GM19240 (cell line): ENCODE data around the gene RAB9A.
A peak's percentile ranks its signal among the peaks of the same experiment; 100 is the strongest.
"Not testable (repeated sequence)": the region's sequence is repeated elsewhere in the genome, so short reads cannot be mapped to it uniquely, and the experiment has no call there.

ENCODE experiments used
- DNase-seq: peaks from one replicate; pipeline ENCODE4 v3.0.0; 2011; ENCODE audit warnings: low spot score; ENCODE audit not compliant: insufficient read length

Gene RAB9A

DNA sequence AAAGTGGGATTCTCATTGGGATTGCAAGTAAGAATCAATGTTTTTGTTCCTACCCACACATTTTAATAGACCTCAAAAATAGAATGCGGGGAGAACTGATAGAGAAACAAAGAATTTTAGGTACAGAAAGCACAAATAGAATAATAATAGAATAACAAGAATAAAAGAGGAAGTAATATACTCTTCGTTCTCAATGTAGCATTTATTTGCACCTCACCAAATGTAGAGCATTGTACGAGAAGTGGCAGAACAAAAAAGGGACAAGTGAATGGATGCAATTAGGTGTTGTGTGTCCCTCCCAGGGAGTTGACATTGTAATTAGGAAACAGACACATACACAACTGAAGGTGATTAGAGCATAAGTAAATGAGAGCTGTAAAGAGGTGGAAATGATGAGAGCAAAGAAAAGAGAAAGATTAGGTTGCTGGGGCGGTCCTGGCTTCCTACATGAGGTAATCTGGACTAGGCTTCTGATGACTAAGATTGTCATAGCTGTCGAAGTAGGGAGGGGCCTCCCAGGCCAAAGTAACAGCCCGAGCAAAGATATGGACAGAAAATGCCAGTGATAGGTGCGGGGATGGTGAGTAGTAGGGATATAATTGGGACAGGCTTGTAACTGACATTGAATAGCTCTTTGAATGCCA, 10.4 kb downstream of the RAB9A start:
- DNase-seq = no peak

DNA sequence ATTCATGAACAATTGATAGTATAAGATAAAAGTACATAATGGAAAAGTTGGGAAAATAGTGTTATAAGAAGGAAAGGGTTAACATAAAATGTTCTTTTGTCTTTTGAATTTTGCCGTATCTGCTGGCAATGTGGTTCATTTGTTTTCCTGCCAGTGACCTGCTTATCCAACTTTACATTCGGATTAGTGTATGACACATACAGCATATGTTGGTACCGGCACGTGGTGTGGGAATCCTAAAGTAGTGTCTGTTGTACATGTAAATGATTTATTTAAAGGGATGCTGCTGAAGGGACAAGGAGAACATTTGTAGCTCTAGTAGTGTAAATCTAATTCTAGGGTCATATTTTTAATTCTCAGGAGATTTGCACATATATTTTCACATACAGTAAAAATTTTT, 11.5 kb downstream of the RAB9A start:
- no peak for DNase-seq

DNA sequence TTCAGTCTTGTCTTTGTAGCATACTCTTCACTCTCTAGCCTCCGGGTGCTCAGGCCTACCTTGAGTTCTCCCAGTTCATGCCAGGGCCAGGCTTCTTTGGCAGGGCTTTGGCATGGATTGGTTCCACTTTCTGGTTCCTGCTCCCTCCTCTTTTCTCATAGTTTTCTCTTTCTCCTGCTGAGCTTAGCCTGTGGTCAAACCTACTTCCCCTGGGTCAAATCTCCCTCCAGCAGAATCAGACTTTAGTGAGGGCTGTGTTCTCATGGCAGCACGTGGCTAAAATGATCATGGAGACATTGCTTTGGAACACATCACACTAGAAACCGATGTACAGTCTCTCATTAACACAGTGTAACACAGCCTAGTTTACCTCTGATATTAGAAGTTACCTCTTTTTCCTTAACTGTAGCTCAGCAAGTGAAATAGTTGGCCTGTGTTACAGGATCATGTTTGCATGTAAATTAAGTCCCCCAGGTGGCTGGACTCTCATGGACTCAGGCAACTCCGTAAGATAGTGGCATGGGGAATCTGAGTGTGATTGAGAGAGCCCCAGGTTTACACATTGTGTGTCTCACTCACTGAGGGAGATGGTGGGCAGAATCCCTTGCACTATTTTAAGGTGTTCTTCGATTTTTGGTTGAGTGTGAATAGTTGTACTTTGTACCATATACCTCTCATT, 13.3 kb downstream of the RAB9A start:
- DNase-seq = no peak

DNA sequence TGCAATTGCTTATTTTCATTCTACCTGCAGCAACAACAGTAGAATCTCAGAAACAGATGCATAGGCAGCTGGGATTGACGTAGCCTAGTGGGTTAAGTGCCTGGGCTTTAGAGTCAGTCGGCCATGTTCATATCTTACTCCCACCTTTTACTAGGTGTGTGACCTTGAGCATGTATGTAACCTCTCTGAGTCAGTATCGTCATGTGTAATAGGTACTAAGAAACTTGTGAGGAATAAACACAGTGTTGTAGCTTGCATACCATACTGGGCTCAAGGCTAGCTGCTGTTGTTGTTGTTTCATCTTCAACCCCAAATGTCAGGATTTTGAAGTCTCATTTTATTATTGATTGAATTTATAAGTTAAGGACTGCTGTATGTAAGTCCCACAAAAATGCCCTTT, 14.2 kb downstream of the RAB9A start:
- DNase-seq = no peak

DNA sequence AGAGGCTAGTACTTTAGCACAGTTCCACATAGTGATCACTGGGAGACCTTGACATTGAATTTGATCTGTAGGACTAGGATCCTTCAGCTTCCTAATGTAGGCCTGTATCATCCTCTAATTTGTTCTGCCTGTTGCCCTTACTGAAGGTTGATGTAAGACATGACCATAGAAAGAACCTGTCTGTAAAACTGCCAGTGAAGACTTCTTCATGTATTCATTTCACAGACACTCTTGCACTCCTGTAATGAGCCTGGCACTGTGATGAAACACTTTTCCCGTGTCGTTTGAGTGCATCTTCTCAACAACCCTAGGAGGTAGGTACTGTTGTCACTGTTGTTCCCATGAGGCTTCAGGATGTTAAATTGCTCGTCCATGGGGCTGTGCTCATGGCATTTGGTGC, 14.7 kb downstream of the RAB9A start:
- no peak for DNase-seq

DNA sequence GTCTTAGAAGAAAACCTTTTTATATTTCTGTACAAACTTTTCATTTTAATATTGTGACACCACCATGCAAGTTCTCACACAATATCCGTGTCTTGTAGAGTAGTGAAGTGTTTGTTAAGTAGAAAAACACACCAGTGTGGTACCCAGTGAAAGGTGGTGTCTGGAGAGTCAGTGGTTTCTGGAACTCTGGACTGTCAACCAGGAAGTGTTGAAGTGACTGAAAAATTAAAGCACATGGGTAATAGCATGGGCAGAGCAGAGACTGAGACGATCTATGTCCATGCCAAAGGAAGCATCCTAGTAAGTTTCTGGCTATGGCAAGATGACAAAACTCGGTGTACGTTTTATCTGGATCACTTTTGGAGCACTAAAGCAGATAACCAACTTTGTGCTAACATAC, 22.2 kb downstream of the RAB9A start:
- no peak for DNase-seq

DNA sequence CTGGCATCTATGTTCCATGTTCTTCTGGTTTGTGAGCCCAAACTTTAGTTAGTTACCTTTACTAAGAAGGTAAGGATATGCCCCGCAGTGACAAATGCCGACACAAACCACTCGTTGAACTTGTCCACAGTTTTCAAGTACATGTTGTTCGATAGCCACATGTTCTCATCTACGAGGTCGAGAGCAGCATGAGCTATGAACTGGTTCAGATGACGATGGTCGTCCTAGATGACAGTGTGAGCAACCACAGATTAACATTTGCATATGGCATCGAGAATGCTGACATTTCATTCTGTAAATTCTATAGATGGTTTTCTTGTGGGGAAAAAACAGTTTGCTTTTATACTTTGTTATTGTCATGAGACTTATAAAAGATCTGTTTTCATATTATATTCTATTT, 27.5 kb downstream of the RAB9A start:
- DNase-seq = no peak

DNA sequence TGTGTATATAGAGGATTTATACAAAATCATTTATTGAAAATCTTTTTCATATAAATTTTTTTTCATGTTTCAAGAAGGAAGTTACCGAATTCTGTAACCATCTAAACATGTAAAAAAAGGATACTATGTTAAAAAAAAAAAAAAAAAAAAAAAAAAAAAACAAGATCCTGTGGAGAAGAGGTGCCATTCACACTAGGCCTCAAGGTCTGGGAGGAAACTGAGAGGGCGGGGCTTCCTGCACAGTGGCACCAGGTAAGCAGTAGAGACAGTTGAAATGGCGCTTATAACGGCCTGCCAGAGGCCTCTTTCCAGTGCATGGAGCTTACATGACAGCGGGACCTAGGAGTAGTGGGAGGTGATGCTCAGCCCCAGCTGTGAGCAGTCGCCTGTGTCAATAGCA, 28.0 kb downstream of the RAB9A start:
- no peak for DNase-seq

DNA sequence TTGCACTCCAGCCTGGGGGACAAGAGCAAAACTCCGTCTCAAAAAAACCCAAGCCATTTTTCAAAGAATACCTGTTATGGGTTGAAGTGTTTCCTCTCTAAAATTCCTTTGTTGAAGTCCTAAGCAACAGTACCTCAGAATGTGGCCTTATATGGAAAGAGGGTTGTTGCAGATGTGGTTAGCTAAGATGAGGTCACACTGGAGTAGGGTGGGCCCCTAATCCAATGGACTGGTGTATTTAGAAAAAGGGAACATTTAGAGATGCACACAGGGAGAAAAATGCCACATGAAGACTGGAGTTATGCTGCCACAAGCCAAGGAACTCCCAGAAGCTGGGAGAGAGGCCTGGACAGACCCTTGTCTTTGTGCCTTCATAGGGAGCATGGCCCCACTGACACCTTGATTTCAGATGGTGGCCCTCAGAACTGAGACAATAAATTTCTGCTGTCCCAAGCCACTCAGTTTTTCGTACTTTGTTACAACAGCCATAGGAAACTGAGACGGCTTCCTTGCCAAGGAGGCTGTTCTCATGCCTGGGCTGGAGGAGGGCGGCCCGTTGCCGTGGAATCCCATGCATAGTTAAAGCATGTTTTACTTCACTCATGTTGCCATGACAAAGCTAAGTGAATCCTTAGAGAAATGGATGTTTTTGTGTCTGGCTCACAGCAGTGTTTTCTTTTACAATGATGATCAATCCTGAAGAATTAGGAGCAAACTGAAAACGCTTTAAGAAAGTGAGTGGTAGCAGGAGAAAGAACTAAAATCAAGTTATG, 29.0 kb downstream of the RAB9A start:
- no peak for DNase-seq

DNA sequence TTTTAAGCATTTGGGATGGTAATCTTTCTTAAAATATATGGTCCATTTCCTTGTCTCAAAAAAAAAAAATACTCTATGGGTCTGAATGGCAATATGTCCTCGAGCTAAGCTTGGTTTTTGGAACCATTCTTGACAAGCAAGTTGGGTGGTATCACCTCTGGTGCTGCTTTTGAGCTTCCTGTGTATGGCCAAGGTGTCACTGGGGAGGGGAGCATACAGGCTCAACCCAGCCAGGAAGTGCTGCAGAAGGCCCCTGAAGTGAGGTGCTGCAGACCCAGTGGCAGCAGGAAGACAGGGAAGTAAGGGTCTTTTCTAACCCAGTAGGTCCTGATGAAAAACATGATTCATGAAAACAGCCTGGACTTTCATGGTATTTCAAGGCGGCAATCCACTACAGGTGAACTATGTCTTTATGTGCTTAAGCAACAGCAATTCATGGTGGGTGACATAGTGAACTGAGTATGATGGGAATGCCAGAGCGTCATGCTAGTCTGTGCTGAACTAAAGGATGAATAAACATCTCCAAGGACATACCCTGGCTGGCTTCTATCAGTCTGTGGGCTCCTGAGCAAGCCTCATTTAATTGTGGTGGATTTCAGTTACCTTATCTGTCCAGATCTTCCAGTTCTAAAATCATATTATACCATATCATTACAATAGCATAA, 30.4 kb downstream of the RAB9A start:
- no peak for DNase-seq

DNA sequence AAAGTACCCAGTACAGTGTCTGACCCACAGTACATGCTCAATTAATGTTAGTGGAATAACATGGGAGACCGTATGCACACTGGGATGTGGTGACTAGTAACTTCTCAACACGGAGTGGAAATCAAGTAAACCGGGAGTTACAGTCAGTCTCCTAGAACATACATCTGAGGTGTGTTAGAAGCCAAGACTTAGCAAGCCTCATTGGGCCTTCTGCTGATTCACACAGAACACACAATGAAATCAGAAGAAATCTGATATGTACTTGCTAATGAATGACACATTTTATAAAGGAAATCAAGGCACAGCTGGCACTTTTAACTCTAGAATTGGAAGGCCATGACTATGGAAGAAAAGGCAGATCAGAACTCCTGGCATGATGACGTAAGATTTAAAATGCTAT, 32.4 kb downstream of the RAB9A start:
- DNase-seq = no peak

DNA sequence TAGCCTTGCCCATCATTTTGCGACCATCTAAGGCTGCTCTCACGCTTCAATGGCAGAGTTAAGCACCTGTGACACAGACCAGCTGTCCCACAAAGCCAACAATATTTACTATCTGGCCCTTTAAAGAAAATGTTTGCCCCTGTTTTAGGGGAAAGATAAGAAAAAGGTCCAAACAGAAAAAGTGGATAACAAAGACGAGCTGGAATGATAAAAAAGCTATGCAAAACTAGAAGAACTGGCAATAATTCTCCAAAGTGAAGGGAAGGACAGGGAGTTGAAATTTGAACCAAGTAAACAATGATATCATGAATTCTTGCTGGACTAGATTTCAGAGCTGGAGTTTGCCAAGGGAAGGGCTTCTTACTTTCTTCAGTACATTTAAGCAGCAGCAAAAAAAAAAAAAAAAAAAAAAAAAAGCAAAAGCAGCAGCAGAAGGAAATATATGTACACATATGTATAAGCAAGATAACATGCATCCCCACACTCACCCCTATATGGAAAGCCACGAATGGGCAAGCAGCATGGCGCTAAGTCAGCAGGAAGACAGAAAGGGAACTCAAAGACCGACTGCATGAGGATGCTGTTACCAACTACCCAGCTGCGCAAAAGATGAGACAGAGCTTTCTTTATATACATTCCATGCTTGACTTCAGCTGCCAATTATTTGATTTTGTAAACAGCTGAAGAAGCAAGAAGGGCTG, 33.0 kb downstream of the RAB9A start:
- no peak for DNase-seq

DNA sequence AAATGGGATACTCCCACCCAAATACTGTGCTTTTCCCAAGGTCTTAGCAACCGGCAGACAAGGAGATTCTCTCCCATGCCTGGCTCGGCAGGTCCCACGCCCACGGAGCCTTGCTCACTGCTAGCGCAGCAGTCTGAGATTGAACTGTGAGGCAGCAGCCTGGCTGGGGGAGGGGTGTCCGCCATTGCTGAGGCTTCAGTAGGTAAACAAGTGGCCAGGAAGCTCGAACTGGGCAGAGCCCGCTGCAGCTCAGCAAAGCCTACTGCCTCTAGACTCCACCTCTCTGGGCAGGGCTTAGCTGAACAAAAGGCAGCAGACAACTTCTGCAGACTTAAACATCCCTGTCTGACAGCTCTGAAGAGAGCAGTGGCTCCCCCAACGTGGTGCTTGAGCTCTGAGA, 36.0 kb downstream of the RAB9A start:
- DNase-seq = not testable (repeated sequence)

DNA sequence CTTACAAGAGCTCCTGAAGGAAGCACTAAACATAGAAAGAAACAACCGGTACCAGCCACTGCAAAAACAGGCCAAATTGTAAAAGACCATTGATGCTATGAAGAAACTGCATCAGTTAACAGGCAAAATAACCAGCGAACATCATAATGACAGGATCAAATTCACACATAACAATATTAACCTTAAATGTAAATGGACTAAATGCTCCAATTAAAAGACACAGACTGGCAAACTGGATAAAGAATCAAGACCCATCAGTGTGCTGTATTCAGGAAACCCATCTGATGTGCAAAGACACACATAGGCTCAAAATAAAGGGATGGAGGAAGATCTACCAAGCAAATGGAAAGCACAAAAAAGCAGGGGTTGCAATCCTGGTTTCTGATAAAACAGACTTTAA, 37.7 kb downstream of the RAB9A start:
- DNase-seq = not testable (repeated sequence)

DNA sequence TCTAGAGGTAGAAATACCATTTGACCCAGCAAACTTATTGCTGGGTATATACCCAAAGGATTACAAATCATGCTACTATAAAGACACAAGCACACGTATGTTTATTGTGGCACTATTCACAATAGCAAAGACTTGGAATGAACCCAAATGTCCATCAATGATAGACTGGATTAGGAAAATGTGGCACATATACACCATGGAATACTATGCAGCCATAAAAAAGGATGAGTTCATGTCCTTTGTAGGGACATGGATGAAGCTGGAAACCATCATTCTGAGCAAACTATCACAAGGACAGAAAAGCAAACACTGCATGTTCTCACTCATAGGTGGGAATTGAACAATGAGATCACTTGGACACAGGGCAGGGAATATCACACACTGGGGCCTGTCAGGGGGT, 41.6 kb downstream of the RAB9A start:
- not testable (repeated sequence) for DNase-seq

DNA sequence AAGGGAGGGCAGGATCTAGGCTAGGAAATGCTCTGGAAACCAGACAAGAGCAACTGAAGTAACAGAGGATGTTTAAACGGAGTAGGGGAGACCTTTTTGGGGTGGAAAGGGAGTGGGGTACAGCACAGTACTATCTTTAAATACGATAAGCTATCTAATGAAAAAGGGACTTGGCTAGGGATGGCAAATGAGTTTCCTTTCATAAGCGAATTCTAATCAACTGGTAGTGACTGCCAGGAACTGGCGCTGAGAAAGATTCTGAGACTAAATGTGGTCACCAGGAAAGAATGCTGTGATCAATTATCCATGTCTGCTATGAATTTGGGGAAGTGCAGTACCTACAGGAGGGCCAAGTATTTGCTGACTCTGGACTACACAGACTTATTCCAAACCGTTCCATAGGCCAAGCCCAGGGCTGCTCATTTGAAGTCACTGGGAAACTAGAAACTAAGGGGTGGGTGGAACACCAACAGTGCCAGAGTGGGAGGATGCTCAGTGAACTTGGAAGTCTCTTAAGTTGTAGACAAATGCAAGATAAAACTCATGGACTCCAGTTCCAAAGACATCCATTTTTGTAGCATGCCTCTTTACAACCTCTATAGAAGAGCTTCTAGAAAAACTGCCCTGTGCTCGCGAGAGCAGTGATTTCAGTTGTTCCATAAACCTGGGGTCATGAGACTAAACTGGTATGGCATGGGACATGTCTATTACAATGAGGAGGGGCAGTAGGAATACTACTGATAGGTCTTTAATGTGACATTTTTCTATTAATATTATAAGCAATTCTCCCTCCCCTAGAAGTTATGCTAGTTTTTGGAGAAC, 43.5 kb downstream of the RAB9A start:
- DNase-seq = no peak

DNA sequence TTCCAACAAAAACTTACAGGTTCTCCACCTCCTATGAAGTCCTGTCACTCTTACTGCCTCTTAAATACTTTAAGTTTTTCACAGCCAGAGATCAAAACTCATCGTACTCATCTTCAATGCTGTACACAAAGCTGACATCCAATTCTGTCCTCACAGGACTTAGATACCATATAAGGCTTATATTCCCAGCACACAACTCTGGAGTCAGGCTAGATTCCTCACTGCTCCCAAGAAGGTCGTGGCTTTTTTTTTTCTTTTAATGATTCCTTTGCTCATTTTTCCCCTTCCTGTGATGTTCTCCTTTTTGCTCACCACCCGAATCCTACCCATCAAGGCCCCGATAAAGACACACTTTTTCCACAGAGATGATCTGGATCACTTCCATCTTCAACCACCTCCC, 44.6 kb downstream of the RAB9A start:
- no peak for DNase-seq

DNA sequence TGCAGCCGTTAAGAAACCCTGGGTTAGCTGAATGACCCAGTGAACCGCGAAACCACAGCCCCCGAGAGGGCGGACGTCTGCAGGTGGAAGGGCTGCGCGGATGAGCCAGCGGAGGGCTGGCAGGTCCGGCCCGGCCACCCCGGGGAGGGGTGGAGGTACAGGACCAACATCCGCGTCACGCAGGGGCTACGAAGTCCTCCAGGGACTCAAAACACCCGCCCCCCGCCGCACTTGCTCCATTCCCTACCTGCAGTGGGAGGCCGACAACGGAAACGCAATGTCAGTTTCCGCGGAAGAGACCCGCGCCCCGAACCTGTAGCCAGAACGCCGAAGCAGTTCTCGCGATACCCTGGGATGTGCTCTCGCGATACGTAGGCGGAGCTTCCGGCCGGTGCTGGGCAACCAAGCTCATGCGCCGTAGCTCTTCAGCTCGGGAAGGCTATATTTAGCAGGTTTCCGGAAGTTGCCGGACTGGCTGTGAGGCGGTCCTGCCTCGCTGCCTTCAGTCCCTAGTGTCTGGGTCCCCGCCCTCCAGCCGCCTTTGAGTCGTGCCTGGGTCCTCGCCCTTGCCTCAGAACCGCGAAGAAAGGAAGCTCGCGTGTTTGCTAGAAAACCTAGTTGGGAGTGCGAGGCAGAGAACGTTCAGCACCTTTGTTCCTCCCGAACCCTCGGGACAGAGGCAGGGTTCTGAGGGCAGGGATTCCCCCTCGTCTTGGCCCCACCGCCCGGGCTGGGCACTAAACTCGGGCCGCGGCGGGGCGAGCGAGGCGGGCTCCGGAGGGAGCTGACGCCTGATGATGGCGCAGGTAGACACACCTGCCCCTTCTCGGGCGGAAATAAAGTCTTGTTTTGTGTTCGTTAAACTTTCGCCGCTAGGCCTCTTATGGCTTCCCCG, 45.6 kb downstream of the RAB9A start, which contains the start of the genes OFD1 and TRAPPC2:
OFD1 (plus strand) TSS at position 471 of the 895 bp plus-strand sequence; CDS start at position 795, 324 bp downstream.
TRAPPC2 (minus strand) TSS at position 343 of the 895 bp plus-strand sequence. CDS start 14,657 bp downstream, outside the sequence.
- DNase-seq = peak; percentile 56

DNA sequence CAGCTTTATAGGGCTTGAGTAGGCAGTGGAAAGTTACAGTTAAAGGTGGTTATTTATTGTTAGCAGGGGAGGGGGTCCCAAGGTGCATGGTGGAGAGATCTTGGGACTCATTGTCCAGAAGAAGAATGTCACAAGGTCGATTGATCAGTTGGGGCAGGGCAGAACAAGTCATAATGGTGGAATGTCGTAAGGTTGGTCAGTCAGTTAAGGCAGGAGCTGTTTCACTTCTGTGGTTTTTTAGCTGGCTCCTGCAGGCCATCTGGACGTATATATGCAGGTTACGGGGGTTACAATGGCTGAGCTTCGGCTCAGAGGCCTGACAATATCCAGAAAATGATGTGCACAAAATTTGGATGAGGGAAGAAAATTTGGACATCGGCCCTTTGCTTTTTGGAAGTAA, 52.8 kb downstream of the RAB9A start:
- no peak for DNase-seq
